GM06990 (cell line): ENCODE measurements around the gene INPP4A.

Source experiments
- DNase-seq: peaks from one replicate; pipeline ENCODE4 v3.0.0-alpha.2; 2011; ENCODE audit not compliant: insufficient read length; ENCODE audit errors: extremely low read depth
- H3K27me3 ChIP-seq: replicated peaks from 2 replicates; pipeline ENCODE4 v1.6.0; 2011; ENCODE audit warnings: low read length; ENCODE audit not compliant: control insufficient read depth, insufficient read depth
- H3K36me3 ChIP-seq: 2 replicates; pipeline ENCODE4 v1.5.1; 2011; ENCODE audit warnings: low read length; ENCODE audit not compliant: control insufficient read depth, insufficient read depth
- H3K4me3 ChIP-seq: replicated peaks from 2 replicates; pipeline ENCODE4 v1.5.1; 2011; ENCODE audit warnings: low read depth, mild to moderate bottlenecking, control low read depth, low read length
- TF ChIP-seq, protein P1 (sequence below): IDR thresholded peaks from 2 replicates; pipeline ENCODE4 v1.5.1; 2011; ENCODE audit warnings: low read length, control low read depth, mild to moderate bottlenecking, inconsistent platforms; ENCODE audit not compliant: insufficient read depth, poor library complexity, severe bottlenecking

The INPP4A gene

GRCh38 chr2:98489971-98490962 is 45.6 kb downstream of the INPP4A start:
- no peaks in the 10 kb centered on the region; the same call in 1 of the 2 replicates for H3K36me3 ChIP-seq
- DNase-seq = no peak
- no peak overlapping the region for H3K4me3 ChIP-seq
- TF ChIP-seq, protein P1, sequence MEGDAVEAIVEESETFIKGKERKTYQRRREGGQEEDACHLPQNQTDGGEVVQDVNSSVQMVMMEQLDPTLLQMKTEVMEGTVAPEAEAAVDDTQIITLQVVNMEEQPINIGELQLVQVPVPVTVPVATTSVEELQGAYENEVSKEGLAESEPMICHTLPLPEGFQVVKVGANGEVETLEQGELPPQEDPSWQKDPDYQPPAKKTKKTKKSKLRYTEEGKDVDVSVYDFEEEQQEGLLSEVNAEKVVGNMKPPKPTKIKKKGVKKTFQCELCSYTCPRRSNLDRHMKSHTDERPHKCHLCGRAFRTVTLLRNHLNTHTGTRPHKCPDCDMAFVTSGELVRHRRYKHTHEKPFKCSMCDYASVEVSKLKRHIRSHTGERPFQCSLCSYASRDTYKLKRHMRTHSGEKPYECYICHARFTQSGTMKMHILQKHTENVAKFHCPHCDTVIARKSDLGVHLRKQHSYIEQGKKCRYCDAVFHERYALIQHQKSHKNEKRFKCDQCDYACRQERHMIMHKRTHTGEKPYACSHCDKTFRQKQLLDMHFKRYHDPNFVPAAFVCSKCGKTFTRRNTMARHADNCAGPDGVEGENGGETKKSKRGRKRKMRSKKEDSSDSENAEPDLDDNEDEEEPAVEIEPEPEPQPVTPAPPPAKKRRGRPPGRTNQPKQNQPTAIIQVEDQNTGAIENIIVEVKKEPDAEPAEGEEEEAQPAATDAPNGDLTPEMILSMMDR = no peak
- H3K27me3 ChIP-seq = no peaks in the 10 kb centered on the region

- TF ChIP-seq, protein P1 = no peak
- peaks cover 1% of the 10 kb centered on the region; the same call in 1 of the 2 replicates for H3K36me3 ChIP-seq
- H3K4me3 ChIP-seq = no peak overlapping the region
Measured at GRCh38 chr2:98492441-98492840, 47.8 kb downstream of the INPP4A start.

DNA sequence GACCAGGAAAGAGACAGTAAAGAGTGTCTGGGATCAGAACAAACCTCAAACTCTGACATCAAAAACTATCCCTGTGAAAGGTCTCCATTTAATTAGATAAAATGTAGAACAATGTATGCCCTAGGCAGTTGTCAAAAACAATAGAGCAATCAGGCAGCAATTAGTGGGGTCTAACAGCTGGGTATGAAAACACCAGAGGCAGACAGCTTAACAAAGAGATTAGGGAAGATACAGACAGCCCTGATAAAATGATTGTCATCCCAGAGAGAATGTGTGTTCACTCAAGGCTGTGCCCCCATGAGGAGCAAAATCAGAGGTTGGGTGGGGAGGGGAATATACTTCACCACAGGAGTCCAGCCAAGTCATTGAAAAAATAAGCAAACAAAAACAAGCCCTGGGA is 50.0 kb downstream of the INPP4A start:
- Histone ChIP-seq H3K4me3 (no peak overlapping the region), H3K27me3 (no peaks in the 10 kb centered on the region), H3K36me3 (peaks cover 1% of the 10 kb centered on the region; the same call in 1 of the 2 replicates)
- TF ChIP-seq, protein P1 = no peak
- no peak for DNase-seq

More at GRCh38 chr2:98492441-98492840, 47.8 kb downstream of the INPP4A start:
- no peak for DNase-seq
- no peaks in the 10 kb centered on the region for H3K27me3 ChIP-seq

DNA sequence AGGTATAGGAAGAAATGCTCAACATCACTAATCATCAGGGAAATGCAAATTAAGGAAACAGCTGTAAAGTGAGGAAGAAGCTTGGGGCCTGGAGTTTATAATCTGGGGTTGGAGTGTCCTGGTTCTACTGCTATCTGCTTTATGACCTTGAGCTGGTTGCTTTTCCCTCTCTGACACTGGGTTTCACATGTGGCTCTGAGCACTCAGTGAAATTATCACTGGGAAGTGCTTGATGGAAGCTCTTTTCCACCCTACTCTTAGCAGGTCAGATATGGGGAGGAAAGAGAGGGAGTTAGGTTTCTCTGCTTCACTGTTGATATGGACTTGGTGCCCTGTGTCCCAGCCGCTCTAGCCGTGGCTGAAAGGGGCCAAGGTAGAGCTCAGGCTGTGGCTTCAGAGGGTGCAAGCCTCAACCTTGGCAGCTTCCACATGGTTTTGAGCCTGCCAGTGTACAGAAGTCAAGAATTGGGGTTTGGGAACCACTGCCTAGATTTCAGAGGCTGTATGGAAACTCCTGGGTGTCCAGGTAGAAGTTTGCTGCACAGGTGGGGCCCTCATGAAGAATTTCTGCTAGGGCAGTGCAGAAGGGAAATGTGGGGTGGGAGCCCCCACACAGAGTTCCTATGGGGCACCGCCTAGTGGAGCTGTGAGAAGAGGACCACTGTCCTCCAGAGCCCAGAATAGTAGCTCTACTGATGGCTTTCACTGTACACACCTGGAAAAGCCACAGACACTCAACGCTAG is 52.3 kb downstream of the INPP4A start:
- no peak overlapping the region for H3K4me3 ChIP-seq
- peaks cover 1% of the 10 kb centered on the region; the same call in 1 of the 2 replicates for H3K36me3 ChIP-seq
- no peak for DNase-seq
- TF ChIP-seq, protein P1 = no peak
- no peaks in the 10 kb centered on the region for H3K27me3 ChIP-seq

DNA sequence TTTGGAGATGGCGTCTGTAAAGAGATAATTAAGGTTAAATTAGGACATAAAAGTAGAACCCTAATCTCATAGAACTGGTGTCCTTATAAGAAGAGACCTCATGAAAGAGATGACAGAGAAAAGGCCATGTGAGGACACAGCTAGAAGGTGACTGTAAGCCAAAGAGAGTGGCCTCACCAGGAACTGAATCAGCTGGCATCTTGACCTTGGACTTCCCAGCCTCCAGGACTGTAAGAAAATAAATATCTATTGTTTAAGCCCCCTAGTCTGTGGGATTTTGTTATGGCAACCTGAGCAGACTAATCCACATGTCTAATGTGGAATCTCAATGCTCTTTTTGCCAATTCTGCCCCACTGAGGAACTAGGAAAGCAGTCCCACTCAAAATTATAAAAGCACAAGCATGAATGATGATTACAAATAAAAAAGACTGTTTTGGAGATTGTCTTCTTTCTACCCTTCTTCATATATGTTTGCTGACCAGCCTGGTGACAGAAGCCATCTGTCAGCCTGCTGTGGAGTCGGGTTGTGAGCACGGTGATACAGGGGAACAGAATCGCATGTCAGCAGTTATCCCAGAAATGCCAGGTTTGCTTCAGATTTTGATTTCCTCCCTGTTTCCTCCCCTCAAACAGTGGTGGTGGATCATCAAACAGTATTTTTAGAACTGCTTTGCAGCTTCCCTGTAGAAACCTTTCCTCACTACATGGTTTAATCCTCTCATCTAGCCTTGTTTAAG is 54.2 kb downstream of the INPP4A start:
- no peak for DNase-seq

More for the DNA sequence above, 54.2 kb downstream of the INPP4A start:
- no peaks in the 10 kb centered on the region for H3K27me3 ChIP-seq
- TF ChIP-seq, protein P1 = no peak
- peaks cover 3% of the 10 kb centered on the region for H3K36me3 ChIP-seq
- no peak overlapping the region for H3K4me3 ChIP-seq
